ENCODE results near the gene VPS37C. TPM values are rescaled to one million over a fixed set of nuclear protein-coding genes. Genes with fewer than 3 reads are reported as not detected.

The VPS37C gene
- total RNA-seq, 4 donors from 2014 or later: 12.6 to 23.5 (median 18.0) TPM

DNA sequence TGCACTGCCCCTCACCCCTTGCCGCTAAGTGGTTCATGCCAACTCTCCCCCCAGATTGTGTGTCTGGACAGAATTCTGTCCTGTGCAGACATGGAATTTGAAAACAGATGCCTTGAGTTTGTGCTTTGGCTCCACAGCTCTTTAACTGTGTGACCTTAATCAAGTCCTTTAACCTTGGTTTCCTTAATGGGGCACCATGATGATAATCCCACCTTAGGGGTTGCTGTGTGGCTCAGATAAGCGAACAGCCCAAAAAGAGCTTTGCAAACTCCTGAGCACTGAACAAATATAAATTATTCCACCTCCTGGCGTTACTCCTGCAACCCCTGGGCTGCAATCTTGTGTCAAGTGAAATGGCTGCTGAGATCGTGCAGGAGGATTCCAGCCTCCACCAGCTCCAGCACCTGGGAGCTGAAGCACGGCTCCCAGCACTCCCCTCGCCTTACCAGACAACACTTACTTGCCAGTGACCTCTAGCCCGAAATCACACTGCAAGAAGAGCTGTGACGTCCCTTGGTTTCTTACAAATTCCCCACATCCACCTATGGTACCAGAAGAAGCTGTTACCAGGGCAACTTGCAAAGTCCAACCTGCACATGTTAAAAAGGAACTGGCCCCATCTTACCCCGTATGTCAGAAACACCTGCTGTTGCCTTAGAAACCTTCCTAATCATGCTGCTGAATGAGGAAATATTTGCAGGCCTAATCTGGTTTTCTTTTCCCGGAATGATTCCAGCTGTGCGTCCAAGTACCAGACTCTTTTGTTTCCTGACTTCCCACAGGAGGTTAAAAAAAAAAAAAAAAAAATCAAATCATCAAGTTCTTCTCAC lies 13.2 kb downstream of the VPS37C start:
- peaks cover 14 to 67% (median 35%) of the 10 kb centered on the region in 3 donors for H3K4me1 ChIP-seq

DNA sequence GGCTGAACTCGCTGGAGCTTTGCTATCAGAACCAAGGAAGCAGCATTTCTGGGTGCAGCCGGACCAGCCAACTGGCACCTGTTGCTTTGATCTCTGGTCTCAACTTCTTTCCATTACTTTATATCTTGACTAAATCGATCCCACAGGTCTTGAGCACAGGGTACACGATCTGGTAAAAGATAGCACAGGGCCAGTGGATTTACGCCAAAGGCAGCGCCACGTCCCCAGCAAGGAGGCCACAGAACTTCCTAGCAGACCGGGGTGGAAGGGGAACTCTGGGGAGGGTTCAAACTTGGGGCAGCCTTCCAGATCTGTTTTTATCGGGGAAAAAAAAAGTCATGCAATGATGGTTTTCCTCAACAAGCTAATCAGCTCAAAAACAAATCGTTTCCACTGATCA lies 14.0 kb downstream of the VPS37C start:
- intact Hi-C loops (cut with DNase I): no loop called here
- Histone ChIP-seq H3K27ac (no peak overlapping the region), H3K36me3 (peaks cover 0 to 13% (median 0%) of the 10 kb centered on the region in 3 donors), H3K4me1 (peaks cover 12 to 60% (median 28%) of the 10 kb centered on the region in 3 donors), H3K27me3 (no peaks in the 10 kb centered on the region), H3K9me3 (no peaks in the 10 kb centered on the region), H3K4me3 (no peak overlapping the region)
- no peak for TF ChIP-seq POLR2A (IDR thresholded peaks at IDR 0.05)
- TF ChIP-seq, protein P1, sequence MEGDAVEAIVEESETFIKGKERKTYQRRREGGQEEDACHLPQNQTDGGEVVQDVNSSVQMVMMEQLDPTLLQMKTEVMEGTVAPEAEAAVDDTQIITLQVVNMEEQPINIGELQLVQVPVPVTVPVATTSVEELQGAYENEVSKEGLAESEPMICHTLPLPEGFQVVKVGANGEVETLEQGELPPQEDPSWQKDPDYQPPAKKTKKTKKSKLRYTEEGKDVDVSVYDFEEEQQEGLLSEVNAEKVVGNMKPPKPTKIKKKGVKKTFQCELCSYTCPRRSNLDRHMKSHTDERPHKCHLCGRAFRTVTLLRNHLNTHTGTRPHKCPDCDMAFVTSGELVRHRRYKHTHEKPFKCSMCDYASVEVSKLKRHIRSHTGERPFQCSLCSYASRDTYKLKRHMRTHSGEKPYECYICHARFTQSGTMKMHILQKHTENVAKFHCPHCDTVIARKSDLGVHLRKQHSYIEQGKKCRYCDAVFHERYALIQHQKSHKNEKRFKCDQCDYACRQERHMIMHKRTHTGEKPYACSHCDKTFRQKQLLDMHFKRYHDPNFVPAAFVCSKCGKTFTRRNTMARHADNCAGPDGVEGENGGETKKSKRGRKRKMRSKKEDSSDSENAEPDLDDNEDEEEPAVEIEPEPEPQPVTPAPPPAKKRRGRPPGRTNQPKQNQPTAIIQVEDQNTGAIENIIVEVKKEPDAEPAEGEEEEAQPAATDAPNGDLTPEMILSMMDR (IDR thresholded peaks at IDR 0.05): no peak
- DNase-seq: no peak
- 63 to 72% methylated on average over 10 of the region's 10 CpGs for WGBS, 2 donors

More for the DNA sequence above, 13.2 kb downstream of the VPS37C start:
- H3K9me3 ChIP-seq: no peaks in the 10 kb centered on the region
- H3K36me3 ChIP-seq: peaks cover 0 to 13% (median 0%) of the 10 kb centered on the region in 3 donors
- 68 to 70% methylated on average over 11 of the region's 11 CpGs for WGBS, 2 donors
- no peak overlapping the region for H3K4me3 ChIP-seq
- intact Hi-C loops (cut with DNase I): no loop called here
- TF ChIP-seq, protein P1 (IDR thresholded peaks at IDR 0.05): no peak
- TF ChIP-seq POLR2A (IDR thresholded peaks at IDR 0.05): no peak
- H3K27ac ChIP-seq: no peak overlapping the region
- DNase-seq: no peak
- H3K27me3 ChIP-seq: no peaks in the 10 kb centered on the region

DNA sequence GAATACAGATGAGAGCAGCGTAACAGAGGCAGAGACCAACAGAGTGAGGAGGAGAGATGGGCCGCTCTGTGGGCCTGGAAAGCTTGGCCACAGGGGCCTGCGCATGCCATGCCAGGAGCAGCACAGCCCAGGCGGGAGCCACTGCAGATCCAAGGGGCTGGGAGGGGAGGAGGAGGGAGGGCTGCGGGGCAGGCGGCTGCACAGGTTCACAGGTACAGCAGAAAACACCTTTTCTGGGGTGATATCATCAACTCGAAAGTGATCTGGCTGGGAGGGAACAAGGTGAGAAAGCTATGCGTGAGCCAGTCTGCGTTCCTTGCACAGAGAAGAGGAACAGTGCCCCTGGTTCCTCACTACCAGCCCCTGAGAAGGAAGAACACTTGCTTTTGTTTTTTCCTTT lies 14.8 kb downstream of the VPS37C start:
- Histone ChIP-seq H3K4me1 (peaks cover 17 to 60% (median 27%) of the 10 kb centered on the region in 3 donors), H3K9me3 (no peaks in the 10 kb centered on the region), H3K4me3 (no peak overlapping the region), H3K36me3 (peaks cover 0 to 13% (median 0%) of the 10 kb centered on the region in 3 donors), H3K27ac (no peak overlapping the region), H3K27me3 (no peaks in the 10 kb centered on the region)
- 86 to 87% methylated on average over 8 to 9 of the region's 9 CpGs for WGBS, 2 donors
- TF ChIP-seq, protein P1 (IDR thresholded peaks at IDR 0.05): no peak
- no peak for TF ChIP-seq POLR2A (IDR thresholded peaks at IDR 0.05)
- intact Hi-C loops (cut with DNase I): no loop called here
- no peak for DNase-seq

DNA sequence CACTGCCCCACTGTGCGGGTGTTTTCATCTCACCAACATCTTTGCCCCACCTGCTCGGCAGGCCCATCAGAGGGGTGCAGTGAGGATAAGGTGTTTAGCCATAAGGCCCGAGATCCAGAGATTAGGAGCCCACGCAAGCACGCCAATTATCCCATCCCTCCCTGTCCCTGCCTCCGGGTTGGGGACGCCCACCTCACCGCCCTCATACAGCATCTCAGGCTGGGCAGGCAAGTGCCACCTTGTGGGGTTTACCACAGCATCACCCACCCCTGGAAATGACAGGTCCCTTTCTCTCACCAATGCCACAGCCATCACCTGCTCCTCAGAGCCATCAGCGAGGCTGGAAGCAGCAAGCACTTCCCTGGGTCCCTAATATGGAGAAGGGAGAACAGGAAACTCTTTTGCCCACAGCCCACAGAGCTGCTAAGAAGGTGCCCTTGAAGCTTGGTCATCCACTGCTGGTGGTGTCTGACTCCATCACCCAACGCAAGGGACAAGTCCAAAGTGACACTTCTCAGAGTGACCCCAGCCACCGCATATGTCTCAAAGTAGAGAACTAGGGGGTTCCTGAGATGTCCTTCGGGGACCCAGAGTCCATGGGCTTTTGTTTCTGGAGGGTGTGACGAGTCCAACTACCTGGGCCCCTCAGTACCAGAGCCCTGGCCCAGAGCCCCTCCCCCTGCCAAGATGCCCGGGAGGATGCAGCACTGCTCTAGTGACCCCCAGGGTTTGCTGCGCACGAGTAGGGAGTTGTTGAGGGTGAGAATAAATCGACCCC lies 15.8 kb downstream of the VPS37C start:
- intact Hi-C loops (cut with DNase I): no loop called here
- DNase-seq: no peak
- no peak for TF ChIP-seq POLR2A (IDR thresholded peaks at IDR 0.05)
- TF ChIP-seq, protein P1 (IDR thresholded peaks at IDR 0.05): no peak
- 84 to 93% methylated on average over 8 to 9 of the region's 17 CpGs for WGBS, 2 donors
- no peak overlapping the region for H3K27ac ChIP-seq
- peaks cover 0 to 13% (median 0%) of the 10 kb centered on the region in 3 donors for H3K36me3 ChIP-seq
- H3K9me3 ChIP-seq: no peaks in the 10 kb centered on the region
- H3K4me1 ChIP-seq: peaks cover 20 to 60% (median 26%) of the 10 kb centered on the region in 3 donors
- no peak overlapping the region for H3K4me3 ChIP-seq
- H3K27me3 ChIP-seq: no peaks in the 10 kb centered on the region

Measured in esophagus squamous epithelium (tissue), 5 donors.